C4-2B (cell line): ENCODE results near the gene SEPTIN10.
A peak's percentile ranks its signal among the peaks of the same experiment; 100 is the strongest.
"Not testable (repeated sequence)": the region's sequence is repeated elsewhere in the genome, so short reads cannot be mapped to it uniquely, and the experiment has no call there.

Experiments
- H3K27ac ChIP-seq: fragments of 450-650 bp; 2 replicates; pipeline ENCODE4 v1.5.1; 2017
- ZFX ChIP-seq: fragments of 450-650 bp; IDR thresholded peaks from 2 replicates; pipeline ENCODE4 v1.6.1; 2017
- TF ChIP-seq, protein P1 (sequence below): fragments of 450-650 bp; conservative IDR thresholded peaks from 2 replicates; pipeline ENCODE4 v1.5.1; 2017; ENCODE audit warnings: mild to moderate bottlenecking

The SEPTIN10 gene

DNA sequence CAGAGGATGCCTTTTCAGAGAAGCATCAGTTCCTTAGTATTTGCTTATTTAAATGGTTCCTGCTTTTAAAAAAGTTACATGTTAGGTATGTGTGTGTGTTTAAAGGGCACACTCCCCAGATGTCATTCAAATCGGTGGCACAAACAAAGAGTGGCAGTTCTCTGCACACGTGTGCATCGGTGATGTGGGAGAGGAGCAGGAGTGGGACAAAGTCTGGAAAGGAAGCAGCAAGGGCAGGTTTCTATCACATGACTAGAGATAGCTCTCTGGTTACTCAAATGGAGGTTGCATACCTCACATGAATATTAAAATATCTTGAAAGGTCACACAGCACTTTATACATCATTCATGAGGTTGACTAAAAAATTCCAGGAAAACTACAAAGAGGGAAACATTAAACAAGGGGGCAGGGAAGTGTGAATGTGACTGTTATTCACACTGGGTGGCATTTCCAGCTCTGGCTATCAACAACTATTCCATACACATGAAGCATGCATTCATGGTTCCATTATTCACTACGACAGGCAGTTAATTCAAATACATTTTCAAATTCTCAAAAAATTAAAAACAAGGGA, 64.7 kb downstream of the SEPTIN10 start:
- H3K27ac ChIP-seq = no peak overlapping the region
- TF ChIP-seq ZFX = no peak

DNA sequence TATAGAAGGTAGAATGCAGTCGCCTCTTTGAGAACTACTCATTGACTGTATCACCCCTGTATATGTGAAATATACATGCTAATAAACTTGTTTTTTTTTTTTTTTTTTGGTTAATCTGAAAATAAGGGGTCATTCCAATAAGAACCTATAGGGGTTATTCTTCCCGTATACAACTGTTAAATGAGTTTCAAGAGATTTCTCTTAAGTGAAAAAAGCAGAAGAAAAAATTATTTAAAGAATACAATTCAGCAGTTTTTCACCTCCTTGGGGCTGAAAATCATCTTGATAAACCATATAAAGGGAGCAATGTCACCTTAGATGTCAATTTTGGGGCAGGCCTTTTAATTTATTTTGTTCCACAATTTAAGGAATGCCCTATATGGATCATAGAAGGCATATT, 66.5 kb downstream of the SEPTIN10 start:
- TF ChIP-seq ZFX = no peak
- TF ChIP-seq, protein P1, sequence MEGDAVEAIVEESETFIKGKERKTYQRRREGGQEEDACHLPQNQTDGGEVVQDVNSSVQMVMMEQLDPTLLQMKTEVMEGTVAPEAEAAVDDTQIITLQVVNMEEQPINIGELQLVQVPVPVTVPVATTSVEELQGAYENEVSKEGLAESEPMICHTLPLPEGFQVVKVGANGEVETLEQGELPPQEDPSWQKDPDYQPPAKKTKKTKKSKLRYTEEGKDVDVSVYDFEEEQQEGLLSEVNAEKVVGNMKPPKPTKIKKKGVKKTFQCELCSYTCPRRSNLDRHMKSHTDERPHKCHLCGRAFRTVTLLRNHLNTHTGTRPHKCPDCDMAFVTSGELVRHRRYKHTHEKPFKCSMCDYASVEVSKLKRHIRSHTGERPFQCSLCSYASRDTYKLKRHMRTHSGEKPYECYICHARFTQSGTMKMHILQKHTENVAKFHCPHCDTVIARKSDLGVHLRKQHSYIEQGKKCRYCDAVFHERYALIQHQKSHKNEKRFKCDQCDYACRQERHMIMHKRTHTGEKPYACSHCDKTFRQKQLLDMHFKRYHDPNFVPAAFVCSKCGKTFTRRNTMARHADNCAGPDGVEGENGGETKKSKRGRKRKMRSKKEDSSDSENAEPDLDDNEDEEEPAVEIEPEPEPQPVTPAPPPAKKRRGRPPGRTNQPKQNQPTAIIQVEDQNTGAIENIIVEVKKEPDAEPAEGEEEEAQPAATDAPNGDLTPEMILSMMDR = no peak
- H3K27ac ChIP-seq = no peak overlapping the region

DNA sequence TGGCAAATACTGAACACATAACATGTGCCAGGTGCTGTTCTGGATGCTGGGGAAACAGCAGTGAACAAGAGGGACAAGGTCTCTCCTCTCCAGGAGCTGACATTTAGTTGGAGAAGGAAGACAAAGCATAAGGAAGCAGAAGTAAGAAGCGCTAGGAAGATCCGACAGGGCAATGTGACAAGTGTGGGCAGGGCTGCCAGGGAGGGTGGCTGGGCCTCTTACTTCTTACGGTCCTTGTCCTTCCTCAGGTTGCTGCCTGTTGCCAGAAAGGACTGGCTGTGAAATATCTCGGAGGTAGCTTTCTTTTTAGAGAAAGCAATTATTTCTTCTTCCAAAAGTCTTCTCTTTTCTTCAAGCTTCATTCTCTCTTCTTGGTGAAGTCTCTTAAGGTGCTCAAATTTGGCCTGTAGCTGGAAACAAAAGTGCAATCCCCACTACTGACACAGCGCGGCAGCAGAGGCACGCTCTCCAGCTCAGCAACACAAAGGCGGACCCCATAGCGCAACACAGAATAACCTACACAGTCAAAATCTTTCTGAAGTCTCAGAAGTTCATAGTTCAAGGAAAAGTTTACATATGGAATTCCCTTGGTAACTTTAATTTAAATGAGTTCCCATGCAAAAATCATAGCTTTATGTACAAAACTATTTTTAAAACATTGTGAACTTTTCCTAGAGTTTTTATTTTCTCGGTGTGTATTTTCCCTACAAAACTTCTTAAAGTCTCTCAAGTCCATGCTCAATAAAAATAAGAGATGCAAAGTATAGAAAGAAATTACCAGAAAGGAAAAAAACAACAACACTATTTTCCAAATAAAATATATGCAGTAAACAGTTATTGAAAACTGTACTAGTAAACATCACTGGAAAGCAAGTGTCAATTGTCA, 67.7 kb downstream of the SEPTIN10 start:
- no peak overlapping the region for H3K27ac ChIP-seq
- TF ChIP-seq ZFX = no peak
- TF ChIP-seq, protein P1 = peak; percentile 98

DNA sequence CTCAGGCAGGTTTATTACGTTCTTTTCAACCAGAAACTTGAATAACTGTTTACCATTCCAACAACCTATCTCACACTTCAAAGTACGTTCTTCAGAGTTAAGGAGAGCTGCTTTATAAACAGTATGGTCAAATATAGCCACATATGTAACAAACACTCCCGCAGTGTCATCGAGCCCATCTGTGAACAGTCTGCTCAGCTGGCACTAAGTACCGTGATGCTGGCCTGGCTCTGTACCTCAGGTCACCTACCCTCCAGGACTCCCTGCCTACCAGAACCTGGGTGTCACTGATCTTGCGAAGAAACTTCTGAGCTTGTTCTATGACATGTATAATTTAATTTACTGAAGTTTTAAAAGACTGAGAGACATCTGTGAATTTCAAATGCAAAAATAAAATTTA, 71.4 kb downstream of the SEPTIN10 start:
- TF ChIP-seq, protein P1 = no peak
- no peak for TF ChIP-seq ZFX
- no peak overlapping the region for H3K27ac ChIP-seq

DNA sequence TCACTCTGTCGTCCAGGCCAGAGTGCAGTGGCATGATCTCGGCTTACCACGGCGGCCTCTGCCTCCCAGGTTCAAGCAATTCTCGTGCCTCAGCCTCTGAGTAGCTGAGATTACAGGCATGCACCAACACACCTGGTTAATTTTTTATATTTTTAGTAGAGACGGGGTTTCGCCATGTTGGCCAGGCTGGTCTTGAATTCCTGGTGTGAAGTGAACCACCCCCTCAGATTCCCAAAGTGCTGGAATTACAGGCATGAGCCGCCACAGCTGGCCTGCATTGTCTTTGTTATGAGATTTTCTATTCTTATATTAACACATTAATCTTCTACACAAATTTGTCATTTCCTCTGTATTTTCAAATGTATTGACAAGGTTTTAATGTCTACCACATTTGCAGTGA, 75.2 kb downstream of the SEPTIN10 start:
- TF ChIP-seq ZFX = no peak
- TF ChIP-seq, protein P1 = no peak

DNA sequence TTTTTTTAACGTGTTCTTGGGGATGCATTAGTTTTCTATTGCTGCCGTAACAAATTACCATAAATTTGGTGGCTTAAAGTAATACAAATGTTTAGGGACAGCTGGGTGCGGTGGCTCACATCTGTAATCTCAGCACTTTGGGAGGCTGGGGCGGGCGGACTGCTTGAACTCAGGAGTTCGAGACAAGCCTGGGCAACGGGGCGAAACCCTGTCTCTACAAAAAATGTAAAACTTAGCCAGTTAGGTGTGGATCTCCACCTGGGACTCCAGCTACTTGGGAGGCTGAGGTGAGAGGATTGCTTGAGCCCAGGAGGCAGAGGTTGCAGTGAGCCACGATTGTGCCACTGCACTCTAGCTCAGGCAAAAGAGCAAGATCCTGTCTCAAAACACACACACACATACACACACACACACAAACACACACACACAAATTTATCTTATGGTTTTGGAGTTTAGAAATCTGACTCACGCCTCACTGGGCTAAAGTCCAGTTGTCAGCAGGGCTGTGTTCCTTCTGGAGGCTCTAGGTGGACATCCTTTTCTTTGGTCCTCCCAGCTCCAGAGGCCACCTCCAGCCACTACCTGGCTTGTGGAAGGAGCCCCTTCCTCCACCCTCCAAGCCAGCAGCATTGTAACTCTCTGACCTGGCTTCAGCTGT, 76.1 kb downstream of the SEPTIN10 start:
- TF ChIP-seq, protein P1 = no peak
- TF ChIP-seq ZFX = no peak
- H3K27ac ChIP-seq = no peak overlapping the region

More for the DNA sequence above, 75.2 kb downstream of the SEPTIN10 start:
- no peak overlapping the region for H3K27ac ChIP-seq

DNA sequence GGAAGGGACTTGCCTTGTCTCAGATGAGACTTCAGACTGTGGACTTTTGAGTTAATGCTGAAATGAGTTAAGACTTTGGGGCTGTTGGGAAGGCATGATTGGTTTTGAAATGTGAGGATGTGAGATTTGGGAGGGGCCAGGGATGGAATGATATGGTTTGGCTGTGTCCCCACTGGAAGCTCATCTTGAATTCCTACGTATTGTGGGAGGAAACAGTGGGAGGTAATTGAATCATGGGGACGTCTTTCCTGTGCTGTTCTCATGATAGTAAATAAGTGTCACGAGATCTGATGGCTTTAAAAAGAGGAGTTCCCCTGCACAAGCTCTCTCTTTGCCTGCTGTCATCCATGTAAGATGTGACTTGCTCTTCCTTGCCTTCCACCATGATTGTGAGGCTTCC, 77.2 kb downstream of the SEPTIN10 start:
- not testable (repeated sequence) for H3K27ac ChIP-seq

DNA sequence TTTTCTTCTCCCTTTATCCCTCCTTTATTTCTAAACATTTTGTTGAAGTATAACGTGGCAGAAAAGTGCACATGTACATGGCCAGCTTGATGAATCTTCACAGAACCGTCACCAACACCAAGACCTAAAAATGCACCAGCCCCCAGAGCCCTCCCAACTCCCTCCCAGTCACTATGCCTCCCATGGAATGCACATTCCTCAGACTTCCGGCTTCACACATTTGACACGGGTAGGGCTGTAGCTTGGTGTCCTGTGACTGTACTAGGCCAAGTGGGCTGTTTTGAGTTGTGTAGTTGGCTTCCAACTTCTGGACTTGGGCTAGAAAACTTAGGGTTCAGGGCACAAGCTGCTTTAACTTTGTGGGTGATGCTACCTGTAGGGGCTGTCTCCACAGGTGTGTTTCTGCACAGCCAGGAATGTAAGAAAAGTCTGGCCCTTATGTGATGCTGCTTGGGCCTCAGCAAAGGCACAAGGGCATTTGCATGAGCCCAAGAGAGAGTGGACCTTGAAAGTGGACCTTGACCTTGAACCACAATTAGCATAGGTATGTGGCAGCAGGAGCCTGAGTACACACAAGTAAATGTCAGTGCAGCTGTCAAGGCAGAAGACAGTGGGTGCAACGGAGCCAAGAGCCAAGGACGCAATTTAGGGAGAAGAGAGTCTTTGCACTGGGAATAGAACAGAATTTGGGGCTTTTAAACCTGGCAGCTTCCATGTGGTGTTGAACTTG, 78.4 kb downstream of the SEPTIN10 start:
- TF ChIP-seq ZFX = no peak
- TF ChIP-seq, protein P1 = no peak

More for the DNA sequence above, 78.4 kb downstream of the SEPTIN10 start:
- no peak overlapping the region for H3K27ac ChIP-seq
